Measurements from ENCODE around the gene RARG.
A peak's percentile ranks its signal among the peaks of the same experiment; 100 is the strongest.

RARG gene

DNA sequence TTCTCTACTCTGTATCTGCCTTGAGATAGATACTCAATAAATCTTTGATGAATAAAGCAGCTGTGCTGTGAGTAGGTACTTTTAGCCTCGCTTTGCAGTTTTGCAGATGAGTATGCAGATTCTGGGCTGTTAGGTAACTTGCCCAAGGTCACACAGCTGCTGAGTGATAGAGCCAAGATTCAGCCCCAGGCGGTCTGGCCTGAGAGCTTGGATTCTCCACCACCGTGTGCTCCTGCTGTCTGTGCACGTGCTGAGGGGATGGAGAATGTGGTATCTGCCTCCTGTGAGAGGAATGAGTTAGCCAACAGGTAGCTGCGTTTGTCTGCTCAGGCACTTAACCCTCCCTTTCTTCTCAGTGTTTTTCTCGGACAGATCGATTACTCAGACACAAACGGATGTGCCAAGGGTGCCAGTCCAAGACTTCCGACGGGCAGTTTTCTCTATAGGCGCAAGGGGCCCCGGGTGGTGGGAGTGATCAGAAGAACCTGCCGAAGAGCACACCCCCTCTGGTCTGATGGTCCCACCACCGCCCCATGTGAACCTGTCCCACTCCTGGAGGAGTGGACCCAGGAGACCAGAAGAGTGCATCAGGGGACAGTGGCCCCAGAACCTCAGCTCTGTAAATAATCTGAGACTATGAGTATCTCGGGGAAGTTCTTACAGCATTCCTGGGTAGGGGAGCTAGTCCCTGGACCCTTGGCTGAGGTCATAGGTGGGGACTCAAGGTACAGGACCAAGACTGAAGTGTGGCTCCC, 44.7 kb downstream of the RARG start:
- no peak overlapping the region for H3K4me3 ChIP-seq (ENCODE audit: control insufficient read depth, low read depth, low read length)
- DNase-seq (ENCODE audit: low read depth) = no peak
- TF ChIP-seq, protein P1, sequence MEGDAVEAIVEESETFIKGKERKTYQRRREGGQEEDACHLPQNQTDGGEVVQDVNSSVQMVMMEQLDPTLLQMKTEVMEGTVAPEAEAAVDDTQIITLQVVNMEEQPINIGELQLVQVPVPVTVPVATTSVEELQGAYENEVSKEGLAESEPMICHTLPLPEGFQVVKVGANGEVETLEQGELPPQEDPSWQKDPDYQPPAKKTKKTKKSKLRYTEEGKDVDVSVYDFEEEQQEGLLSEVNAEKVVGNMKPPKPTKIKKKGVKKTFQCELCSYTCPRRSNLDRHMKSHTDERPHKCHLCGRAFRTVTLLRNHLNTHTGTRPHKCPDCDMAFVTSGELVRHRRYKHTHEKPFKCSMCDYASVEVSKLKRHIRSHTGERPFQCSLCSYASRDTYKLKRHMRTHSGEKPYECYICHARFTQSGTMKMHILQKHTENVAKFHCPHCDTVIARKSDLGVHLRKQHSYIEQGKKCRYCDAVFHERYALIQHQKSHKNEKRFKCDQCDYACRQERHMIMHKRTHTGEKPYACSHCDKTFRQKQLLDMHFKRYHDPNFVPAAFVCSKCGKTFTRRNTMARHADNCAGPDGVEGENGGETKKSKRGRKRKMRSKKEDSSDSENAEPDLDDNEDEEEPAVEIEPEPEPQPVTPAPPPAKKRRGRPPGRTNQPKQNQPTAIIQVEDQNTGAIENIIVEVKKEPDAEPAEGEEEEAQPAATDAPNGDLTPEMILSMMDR (IDR thresholded peaks at IDR 0.05; ENCODE audit: control insufficient read depth, insufficient read depth, low read depth, low read length, missing control alignments) = no peak

DNA sequence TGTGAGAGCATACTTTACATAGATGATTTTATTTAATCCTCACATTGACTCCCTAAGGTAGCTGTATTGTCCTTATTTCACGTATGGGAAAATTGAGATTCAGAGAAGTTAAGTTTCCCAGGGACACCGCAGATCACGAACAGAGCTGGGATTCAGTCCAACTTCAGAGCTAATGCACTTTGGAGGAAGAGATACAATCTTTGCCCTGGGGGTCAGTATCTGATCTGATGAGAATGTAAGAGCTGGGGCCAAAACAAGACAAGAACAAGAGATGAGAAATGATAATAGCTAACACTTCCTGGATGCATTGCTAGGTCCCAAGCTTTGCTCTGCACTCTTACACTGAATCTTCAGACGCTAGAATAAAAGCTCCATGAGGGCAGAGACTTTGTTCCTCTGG, 45.3 kb downstream of the RARG start:
- no peak overlapping the region for H3K4me3 ChIP-seq (ENCODE audit: control insufficient read depth, low read depth, low read length)
- no peak for DNase-seq (ENCODE audit: low read depth)
- TF ChIP-seq, protein P1 (IDR thresholded peaks at IDR 0.05; ENCODE audit: control insufficient read depth, insufficient read depth, low read depth, low read length, missing control alignments) = no peak

DNA sequence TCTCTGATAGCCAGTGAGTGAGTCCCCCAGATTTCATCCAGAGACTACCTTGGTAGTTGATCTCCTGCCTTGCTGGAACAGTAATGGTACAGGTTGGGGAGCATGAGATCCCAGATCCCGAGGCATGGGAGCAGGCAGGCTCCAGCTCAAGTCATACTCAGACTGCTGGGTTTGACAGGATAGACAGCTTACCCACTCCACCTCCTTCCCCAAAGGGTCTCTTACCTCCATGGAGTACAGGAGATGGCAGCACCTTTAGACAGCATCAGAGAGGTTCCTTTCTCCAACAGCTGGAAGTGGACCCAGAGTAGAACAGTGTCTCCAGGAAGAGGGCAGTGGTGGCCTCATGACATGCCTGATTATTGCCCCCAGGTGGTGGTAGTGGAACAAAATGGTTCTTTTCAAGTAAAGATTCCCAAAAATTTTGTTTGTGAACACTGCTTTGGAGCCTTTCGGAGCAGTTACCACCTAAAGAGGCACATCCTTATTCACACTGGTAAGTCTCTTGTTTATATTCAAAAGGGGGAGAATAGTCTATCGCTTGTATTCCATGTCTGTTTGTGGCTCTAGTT, 46.3 kb downstream of the RARG start:
- TF ChIP-seq, protein P1 (IDR thresholded peaks at IDR 0.05; ENCODE audit: control insufficient read depth, insufficient read depth, low read depth, low read length, missing control alignments) = no peak
- no peak for DNase-seq (ENCODE audit: low read depth)
- H3K4me3 ChIP-seq (ENCODE audit: control insufficient read depth, low read depth, low read length) = no peak overlapping the region

DNA sequence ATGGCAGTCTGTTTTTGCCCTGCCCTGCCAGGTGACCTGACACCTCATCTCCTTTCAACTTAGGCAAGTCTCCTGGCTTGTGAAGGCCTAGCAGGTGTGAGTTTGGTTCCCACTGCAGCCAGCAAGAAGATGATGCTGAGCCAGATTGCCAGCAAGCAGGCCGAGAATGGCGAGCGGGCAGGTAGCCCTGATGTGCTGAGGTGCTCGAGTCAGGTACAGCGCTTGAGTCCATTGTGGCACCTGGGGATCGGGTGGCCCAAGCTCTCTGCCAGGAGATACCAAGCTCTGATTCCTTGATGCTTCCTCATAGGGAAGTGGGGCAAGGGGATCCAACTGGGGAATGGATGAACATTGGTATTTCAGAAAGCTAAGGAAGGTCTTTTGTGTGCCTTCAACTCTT, 47.2 kb downstream of the RARG start:
- H3K4me3 ChIP-seq (ENCODE audit: control insufficient read depth, low read depth, low read length) = no peak overlapping the region
- DNase-seq (ENCODE audit: low read depth) = no peak
- TF ChIP-seq, protein P1 (IDR thresholded peaks at IDR 0.05; ENCODE audit: control insufficient read depth, insufficient read depth, low read depth, low read length, missing control alignments) = no peak

DNA sequence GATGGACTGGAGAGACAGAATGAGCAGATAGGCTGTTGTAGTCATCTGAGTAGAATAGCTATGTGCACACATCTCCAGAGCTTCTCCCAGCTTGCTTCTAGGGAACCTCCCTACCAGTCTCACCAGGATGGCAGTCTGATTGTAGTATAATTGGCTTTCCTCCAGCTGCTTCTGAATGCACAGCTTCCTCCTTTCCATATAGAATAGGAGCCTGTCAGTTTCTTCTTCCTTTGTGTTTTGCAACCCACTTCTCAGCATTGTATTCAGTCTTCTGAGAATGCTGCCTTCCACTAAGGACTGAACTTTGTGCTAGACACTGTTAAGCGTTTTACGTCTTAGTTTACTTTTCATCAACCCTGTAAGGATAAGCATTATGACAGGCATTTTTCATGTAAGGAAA, 49.1 kb downstream of the RARG start:
- H3K4me3 ChIP-seq (ENCODE audit: control insufficient read depth, low read depth, low read length) = no peak overlapping the region
- TF ChIP-seq, protein P1 (IDR thresholded peaks at IDR 0.05; ENCODE audit: control insufficient read depth, insufficient read depth, low read depth, low read length, missing control alignments) = no peak
- no peak for DNase-seq (ENCODE audit: low read depth)

DNA sequence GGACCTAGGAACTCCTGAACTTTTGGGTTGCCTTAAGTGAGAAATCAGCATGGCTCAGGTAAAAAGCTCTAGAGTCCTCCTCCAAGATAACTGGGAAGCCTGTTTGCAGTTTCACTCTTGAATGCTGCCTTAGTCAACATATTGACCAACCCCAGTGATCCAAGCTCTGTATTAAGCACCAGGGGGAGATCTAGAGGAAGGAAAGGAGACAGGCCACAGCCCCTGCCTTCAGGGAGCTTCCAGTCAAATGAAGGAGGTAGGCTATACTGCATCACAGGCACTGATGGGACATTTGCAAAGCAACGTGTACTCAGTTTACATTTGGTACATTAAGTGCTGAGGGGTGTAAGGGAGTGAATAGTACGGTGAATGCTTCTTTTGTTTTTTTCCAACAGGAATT, 50.1 kb downstream of the RARG start:
- H3K4me3 ChIP-seq (ENCODE audit: control insufficient read depth, low read depth, low read length) = peak overlapping the region; percentile 74
- no peak for DNase-seq (ENCODE audit: low read depth)
- TF ChIP-seq, protein P1 (IDR thresholded peaks at IDR 0.05; ENCODE audit: control insufficient read depth, insufficient read depth, low read depth, low read length, missing control alignments) = no peak

Measured in AG09309 (cell line).